Measurements from ENCODE around the gene MTERF2. TPM values are rescaled to one million over a fixed set of nuclear protein-coding genes. Genes with fewer than 3 reads are reported as not detected.
"Not testable (repeated sequence)": the region's sequence is repeated elsewhere in the genome, so short reads cannot be mapped to it uniquely, and the experiment has no call there.

MTERF2 gene
- polyA plus RNA-seq, 3 donors, result 0.54 to 1.2 (median 0.73) TPM

DNA sequence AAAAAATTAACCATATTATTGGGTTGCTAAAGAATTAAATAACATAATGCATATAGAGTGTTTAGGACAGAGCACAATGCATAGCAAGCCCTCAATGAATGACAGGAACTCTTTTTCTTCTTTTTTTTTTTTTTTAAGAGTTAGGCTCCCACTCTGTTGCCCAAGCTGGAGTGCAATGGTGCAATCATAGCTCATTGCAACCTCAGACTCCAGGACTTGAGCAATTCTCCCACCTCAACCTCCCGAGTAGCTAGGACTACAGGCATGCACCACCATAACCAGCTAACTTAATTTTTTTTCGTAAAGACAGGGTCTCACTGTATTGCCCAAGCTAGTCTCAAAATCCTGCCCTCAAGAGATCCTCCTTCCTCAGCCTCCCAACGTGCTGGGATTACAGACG lies 20.5 kb upstream of the MTERF2 start:
- WGBS (ENCODE audit: insufficient coverage), result 50% methylated on average over 2 of the region's 4 CpGs

DNA sequence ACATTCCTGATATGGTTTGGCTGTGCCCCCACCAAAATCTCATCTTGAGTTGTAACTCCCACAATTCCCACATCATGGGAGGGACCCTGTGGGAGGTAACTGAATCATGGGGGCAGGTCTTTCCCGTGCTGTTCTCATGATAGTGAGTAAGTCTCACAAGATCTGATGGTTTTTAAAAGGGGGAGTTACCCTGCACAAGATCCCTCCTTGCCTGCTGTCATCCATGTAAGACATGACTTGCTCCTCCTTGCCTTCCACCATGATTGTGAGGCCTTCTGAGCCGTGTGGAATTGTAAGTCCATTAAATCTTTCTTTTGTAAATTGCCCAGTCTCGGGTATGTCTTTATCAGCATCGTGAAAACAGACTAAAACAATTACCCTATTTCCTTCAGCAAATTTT lies 15.7 kb upstream of the MTERF2 start:
- intact Hi-C loops (cut with micrococcal nuclease); H3K9me3 ChIP-seq (replicated peaks in 1 of 2; ENCODE audit: control insufficient read depth in 1 of 2, insufficient read depth in 1 of 2, low read length in 2 of 2); H4K20me1 ChIP-seq (ENCODE audit: insufficient read depth, low read length); H3K27ac ChIP-seq (ENCODE audit: low read depth in 1 of 2, low read length in 2 of 2); H3K79me2 ChIP-seq (ENCODE audit: insufficient read depth, low read length); H3K4me3 ChIP-seq (replicated peaks in 1 of 3; ENCODE audit: low read depth in 2 of 3, low read length in 3 of 3); H3K4me1 Mint-ChIP-seq; H3K9ac ChIP-seq (ENCODE audit: insufficient read depth, low read length, poor library complexity, severe bottlenecking); DNase-seq; H3K4me3 Mint-ChIP-seq; H3K9me3 Mint-ChIP-seq; H3K27ac Mint-ChIP-seq; H2AFZ ChIP-seq (ENCODE audit: insufficient read depth, low read depth, low read length, poor library complexity, severe bottlenecking); H3K36me3 ChIP-seq (replicated peaks in 1 of 2; ENCODE audit: control insufficient read depth in 1 of 2, insufficient read depth in 2 of 2, low read length in 2 of 2); H3K4me1 ChIP-seq (ENCODE audit: control insufficient read depth in 1 of 2, insufficient read depth in 2 of 2, low read length in 2 of 2); H3K27me3 Mint-ChIP-seq (ENCODE audit: low read depth in 3 of 3); H3K27me3 ChIP-seq (ENCODE audit: control insufficient read depth in 2 of 2, insufficient read depth in 2 of 2, low read length in 2 of 2); H3K4me2 ChIP-seq (replicated peaks; ENCODE audit: extremely low read depth, low read length, poor library complexity, severe bottlenecking): not testable (repeated sequence)
- 100% methylated on average over 1 of the region's 4 CpGs for WGBS (ENCODE audit: insufficient coverage)
- peaks cover 12 to 18% of the 10 kb centered on the region in 2 donors for H3K36me3 Mint-ChIP-seq

More for the DNA sequence above, 20.5 kb upstream of the MTERF2 start:
- Histone ChIP-seq H2AFZ (ENCODE audit: insufficient read depth, low read depth, low read length, poor library complexity, severe bottlenecking) (no peak overlapping the region), H4K20me1 (ENCODE audit: insufficient read depth, low read length) (no peaks in the 10 kb centered on the region), H3K4me3 (replicated peaks in 1 of 3; ENCODE audit: low read depth in 2 of 3, low read length in 3 of 3) (no peak overlapping the region), H3K4me2 (replicated peaks; ENCODE audit: extremely low read depth, low read length, poor library complexity, severe bottlenecking) (no peak overlapping the region), H3K9me3 (replicated peaks in 1 of 2; ENCODE audit: control insufficient read depth in 1 of 2, insufficient read depth in 1 of 2, low read length in 2 of 2) (peaks cover 0 to 7% of the 10 kb centered on the region in 2 donors), H3K36me3 (replicated peaks in 1 of 2; ENCODE audit: control insufficient read depth in 1 of 2, insufficient read depth in 2 of 2, low read length in 2 of 2) (no peaks in the 10 kb centered on the region), H3K27ac (ENCODE audit: low read depth in 1 of 2, low read length in 2 of 2) (no peak overlapping the region), H3K27me3 (ENCODE audit: control insufficient read depth in 2 of 2, insufficient read depth in 2 of 2, low read length in 2 of 2) (no peaks in the 10 kb centered on the region), H3K9ac (ENCODE audit: insufficient read depth, low read length, poor library complexity, severe bottlenecking) (no peak overlapping the region), H3K4me1 (ENCODE audit: control insufficient read depth in 1 of 2, insufficient read depth in 2 of 2, low read length in 2 of 2) (no peaks in the 10 kb centered on the region), H3K79me2 (ENCODE audit: insufficient read depth, low read length) (no peaks in the 10 kb centered on the region)
- TF ChIP-seq, protein P1, sequence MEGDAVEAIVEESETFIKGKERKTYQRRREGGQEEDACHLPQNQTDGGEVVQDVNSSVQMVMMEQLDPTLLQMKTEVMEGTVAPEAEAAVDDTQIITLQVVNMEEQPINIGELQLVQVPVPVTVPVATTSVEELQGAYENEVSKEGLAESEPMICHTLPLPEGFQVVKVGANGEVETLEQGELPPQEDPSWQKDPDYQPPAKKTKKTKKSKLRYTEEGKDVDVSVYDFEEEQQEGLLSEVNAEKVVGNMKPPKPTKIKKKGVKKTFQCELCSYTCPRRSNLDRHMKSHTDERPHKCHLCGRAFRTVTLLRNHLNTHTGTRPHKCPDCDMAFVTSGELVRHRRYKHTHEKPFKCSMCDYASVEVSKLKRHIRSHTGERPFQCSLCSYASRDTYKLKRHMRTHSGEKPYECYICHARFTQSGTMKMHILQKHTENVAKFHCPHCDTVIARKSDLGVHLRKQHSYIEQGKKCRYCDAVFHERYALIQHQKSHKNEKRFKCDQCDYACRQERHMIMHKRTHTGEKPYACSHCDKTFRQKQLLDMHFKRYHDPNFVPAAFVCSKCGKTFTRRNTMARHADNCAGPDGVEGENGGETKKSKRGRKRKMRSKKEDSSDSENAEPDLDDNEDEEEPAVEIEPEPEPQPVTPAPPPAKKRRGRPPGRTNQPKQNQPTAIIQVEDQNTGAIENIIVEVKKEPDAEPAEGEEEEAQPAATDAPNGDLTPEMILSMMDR (IDR thresholded peaks at IDR 0.05), result no peak
- H3K27me3 Mint-ChIP-seq (ENCODE audit: low read depth in 3 of 3), result no peaks in the 10 kb centered on the region
- H3K36me3 Mint-ChIP-seq, result peaks cover 0 to 8% of the 10 kb centered on the region in 2 donors
- intact Hi-C loops (cut with micrococcal nuclease), result no loop called here
- no peak overlapping the region for H3K27ac Mint-ChIP-seq
- DNase-seq, result no peak
- H3K9me3 Mint-ChIP-seq, result peaks cover 4 to 20% (median 12%) of the 10 kb centered on the region in 7 donors
- no peaks in the 10 kb centered on the region for H3K4me1 Mint-ChIP-seq
- no peak overlapping the region for H3K4me3 Mint-ChIP-seq

All from CD14-positive monocyte (primary cell).